ENCODE data around the gene NNT. TPM values are rescaled to one million over a fixed set of nuclear protein-coding genes. Genes with fewer than 3 reads are reported as not detected.
A peak's percentile ranks its signal among the peaks of the same experiment; 100 is the strongest.

Gene NNT
- total RNA-seq, 4 donors from 2014 or later: 52.0 to 91.1 (median 74.3) TPM

GRCh38 chr5:43565043-43565442 lies 37.9 kb upstream of the NNT start:
- Histone ChIP-seq H3K27ac (no peak overlapping the region), H3K4me1 (peaks cover 0 to 22% (median 0%) of the 10 kb centered on the region in 3 donors), H3K4me3 (no peak overlapping the region), H3K27me3 (no peaks in the 10 kb centered on the region), H3K36me3 (no peaks in the 10 kb centered on the region), H3K9me3 (no peaks in the 10 kb centered on the region)
- TF ChIP-seq CTCF (IDR thresholded peaks at IDR 0.05) (no peak), EP300 (IDR thresholded peaks at IDR 0.05) (no peak), POLR2AphosphoS5 (IDR thresholded peaks at IDR 0.05) (no peak)
- no peak for ATAC-seq
- WGBS, 2 donors (ENCODE audit: low coverage in 1 of 2): 62 to 72% methylated on average over 3 to 4 of the region's 5 CpGs

GRCh38 chr5:43567967-43568366 lies 35.0 kb upstream of the NNT start:
- H3K27me3 ChIP-seq: no peaks in the 10 kb centered on the region
- ATAC-seq: no peak
- H3K36me3 ChIP-seq: no peaks in the 10 kb centered on the region
- peaks cover 3 to 42% (median 13%) of the 10 kb centered on the region in 3 donors for H3K4me1 ChIP-seq
- WGBS, 2 donors (ENCODE audit: low coverage in 1 of 2): 89 to 100% methylated on average over 1 to 3 of the region's 3 CpGs
- no peak overlapping the region for H3K4me3 ChIP-seq
- H3K9me3 ChIP-seq: no peaks in the 10 kb centered on the region
- TF ChIP-seq POLR2A (IDR thresholded peaks at IDR 0.05) (no peak), EP300 (IDR thresholded peaks at IDR 0.05) (no peak), POLR2AphosphoS5 (IDR thresholded peaks at IDR 0.05) (no peak), CTCF (IDR thresholded peaks at IDR 0.05) (no peak)
- H3K27ac ChIP-seq: no peak overlapping the region

GRCh38 chr5:43569236-43569746 lies 33.7 kb upstream of the NNT start:
- 84 to 100% methylated on average over 1 to 3 of the region's 4 CpGs for WGBS, 2 donors (ENCODE audit: low coverage in 1 of 2)
- ATAC-seq: no peak
- no peak overlapping the region for H3K27ac ChIP-seq
- H3K36me3 ChIP-seq: no peaks in the 10 kb centered on the region
- H3K9me3 ChIP-seq: no peaks in the 10 kb centered on the region
- no peak overlapping the region for H3K4me3 ChIP-seq
- H3K27me3 ChIP-seq: no peaks in the 10 kb centered on the region
- H3K4me1 ChIP-seq: peaks cover 3 to 34% (median 13%) of the 10 kb centered on the region in 3 donors
- TF ChIP-seq CTCF (IDR thresholded peaks at IDR 0.05): no peak
- no peak for TF ChIP-seq EP300 (IDR thresholded peaks at IDR 0.05)
- no peak for TF ChIP-seq POLR2A (IDR thresholded peaks at IDR 0.05)
- no peak for TF ChIP-seq POLR2AphosphoS5 (IDR thresholded peaks at IDR 0.05)

GRCh38 chr5:43570450-43571158 lies 32.4 kb upstream of the NNT start:
- H3K9me3 ChIP-seq: no peaks in the 10 kb centered on the region
- H3K4me3 ChIP-seq: peak overlapping the region; percentile 34 to 43
- ATAC-seq: no peak
- peaks cover 0 to 7% of the 10 kb centered on the region in 2 donors for H3K36me3 ChIP-seq
- WGBS, 2 donors (ENCODE audit: low coverage in 1 of 2): 74 to 79% methylated on average over 7 to 8 of the region's 8 CpGs
- peaks cover 3 to 31% (median 13%) of the 10 kb centered on the region in 3 donors for H3K4me1 ChIP-seq
- H3K27me3 ChIP-seq: no peaks in the 10 kb centered on the region
- peak overlapping the region; percentile 72 to 80 (median 78) for H3K27ac ChIP-seq
- TF ChIP-seq EP300 (IDR thresholded peaks at IDR 0.05) (no peak), POLR2A (IDR thresholded peaks at IDR 0.05) (no peak), POLR2AphosphoS5 (IDR thresholded peaks at IDR 0.05) (no peak), CTCF (IDR thresholded peaks at IDR 0.05) (no peak)

- Histone ChIP-seq H3K4me3 (peak overlapping the region; percentile 34 to 43), H3K27ac (peak overlapping the region; percentile 72 to 80 (median 78)), H3K36me3 (peaks cover 0 to 8% of the 10 kb centered on the region in 2 donors), H3K4me1 (peaks cover 3 to 31% (median 13%) of the 10 kb centered on the region in 3 donors), H3K9me3 (no peaks in the 10 kb centered on the region), H3K27me3 (no peaks in the 10 kb centered on the region)
- 22 to 26% methylated on average over 5 of the region's 5 CpGs for WGBS, 2 donors (ENCODE audit: low coverage in 1 of 2)
- peak; percentile 79 for ATAC-seq
- no peak for TF ChIP-seq CTCF (IDR thresholded peaks at IDR 0.05)
- TF ChIP-seq EP300 (IDR thresholded peaks at IDR 0.05): no peak
- no peak for TF ChIP-seq POLR2AphosphoS5 (IDR thresholded peaks at IDR 0.05)
- TF ChIP-seq POLR2A (IDR thresholded peaks at IDR 0.05): no peak
Observed at GRCh38 chr5:43571237-43571636, 31.7 kb upstream of the NNT start.
